Erythroblast (primary cell): ENCODE data around the gene CILP2.

Experiments used
- GATA1 ChIP-seq: IDR thresholded peaks from 2 replicates; pipeline ENCODE4 v1.6.1; 2011; ENCODE audit warnings: low read depth, mild to moderate bottlenecking, control low read depth, low read length, moderate library complexity
- POLR2A ChIP-seq: IDR thresholded peaks from 2 replicates; pipeline ENCODE4 v1.6.1; 2011; ENCODE audit warnings: mild to moderate bottlenecking, low read length

DNA sequence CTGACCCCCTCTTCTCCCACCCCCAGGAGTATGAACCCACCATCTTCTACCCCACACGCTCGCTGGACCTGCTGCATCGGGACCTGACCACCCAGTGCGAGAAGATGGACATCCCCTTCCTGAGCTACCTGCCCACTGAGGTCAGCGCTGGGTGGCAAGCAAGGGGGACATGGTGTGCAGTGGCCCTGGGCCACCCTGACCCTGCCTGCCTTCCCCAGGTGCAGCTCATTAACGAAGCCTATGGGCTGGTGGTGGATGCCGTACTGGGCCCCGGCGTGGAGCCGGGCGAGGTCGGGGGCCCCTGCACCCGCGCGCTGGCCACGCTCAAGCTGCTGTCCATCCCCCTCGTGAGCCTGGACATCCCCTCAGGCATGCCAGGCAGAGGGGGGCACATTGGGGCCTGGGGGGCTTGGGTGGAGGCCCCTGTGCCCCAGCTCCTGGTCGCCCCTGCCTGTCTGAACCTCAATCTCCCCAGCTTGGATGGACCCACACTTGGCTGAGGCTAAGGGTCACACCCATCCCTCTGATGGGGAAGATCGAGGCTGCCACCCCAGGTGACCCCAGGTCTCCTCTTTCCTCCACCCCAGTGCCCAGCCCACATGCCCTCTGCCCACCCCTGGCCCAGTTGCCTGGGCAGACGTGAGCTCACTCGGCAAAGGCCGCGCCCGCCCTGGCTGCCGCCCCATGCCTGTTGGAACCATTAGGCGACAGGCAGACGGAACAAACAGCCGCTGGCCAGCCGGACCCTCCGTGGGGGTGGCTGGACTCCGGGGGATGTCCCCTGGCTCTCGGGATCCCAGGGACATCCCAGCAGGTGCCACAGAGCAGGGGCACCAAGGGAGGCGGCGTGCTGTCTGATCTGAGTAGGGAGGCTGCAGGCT is 2.5 kb upstream of the CILP2 start:
- TF ChIP-seq POLR2A (no peak), GATA1 (no peak)
